ENCODE results near the gene PPP1CA.

PPP1CA gene

GRCh38 chr11:67401495-67402191 is at the start of gene PPP1CA:
TSS of gene PPP1CA (minus strand) at chr11:67401858. CDS start at chr11:67401782, 76 bp downstream.
- DNase-seq: peak; percentile 85 to 92 (median 90)

GRCh38 chr11:67450796-67451657 is 49.4 kb upstream of the PPP1CA start:
- DNase-seq: no peak

DNA sequence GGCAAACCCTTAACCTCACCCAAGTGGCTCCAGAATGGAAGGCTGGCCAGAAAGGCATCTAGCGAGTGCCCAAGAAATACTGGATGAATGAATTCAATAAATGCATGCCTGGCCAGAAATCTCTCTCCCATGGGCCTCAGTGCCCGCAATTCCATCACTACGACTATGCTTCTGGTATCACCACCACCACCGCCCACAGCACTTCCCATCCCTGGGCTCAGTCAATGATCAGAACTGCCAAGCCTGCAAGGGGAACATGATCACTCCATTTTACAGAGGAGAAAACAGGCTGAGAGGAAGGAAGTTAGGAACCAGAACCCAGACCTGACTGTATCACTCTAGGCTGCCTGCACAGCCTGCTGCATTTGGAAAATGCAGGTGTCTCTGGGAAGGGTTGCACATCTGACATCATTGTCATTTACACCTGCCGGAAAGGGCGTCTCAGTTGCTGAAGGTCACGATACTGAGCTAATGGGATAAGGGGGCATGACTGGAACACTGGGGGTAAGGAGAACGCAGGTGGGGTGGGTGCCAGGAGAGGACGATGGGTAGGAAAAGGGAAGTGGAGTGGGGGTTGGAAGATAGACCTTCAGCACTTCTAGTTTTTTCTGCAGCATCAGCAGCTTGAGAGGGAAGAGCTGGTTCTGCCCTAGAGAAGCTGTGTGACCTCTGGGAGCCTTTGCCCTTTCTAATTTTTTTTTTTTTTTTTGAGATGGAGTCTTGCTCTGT is 47.6 kb upstream of the PPP1CA start:
- no peak for DNase-seq

GRCh38 chr11:67448220-67448609 is 46.6 kb upstream of the PPP1CA start:
- DNase-seq: no peak

DNA sequence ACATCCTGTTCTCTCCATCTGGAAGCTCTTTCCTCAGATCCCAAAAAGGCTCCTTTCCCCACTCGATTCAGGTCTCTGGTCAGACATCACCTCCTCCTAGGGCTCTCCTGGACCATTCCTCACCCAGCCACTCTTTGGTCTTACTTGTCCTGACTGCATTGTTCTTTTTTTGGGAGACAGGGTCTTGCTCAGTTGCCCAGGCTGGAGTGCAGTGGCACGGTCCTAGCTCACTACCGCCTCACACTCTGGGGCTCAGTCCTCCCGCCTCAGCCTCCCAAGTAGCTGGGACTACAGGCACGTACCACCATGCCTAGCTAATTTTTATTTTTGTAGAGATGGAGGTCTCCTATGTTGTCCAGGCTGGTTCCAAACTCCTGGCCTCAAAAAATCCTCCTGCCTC is 43.9 kb upstream of the PPP1CA start:
- DNase-seq: no peak

- no peak for DNase-seq
Observed at GRCh38 chr11:67442504-67443404, 41.1 kb upstream of the PPP1CA start.

DNA sequence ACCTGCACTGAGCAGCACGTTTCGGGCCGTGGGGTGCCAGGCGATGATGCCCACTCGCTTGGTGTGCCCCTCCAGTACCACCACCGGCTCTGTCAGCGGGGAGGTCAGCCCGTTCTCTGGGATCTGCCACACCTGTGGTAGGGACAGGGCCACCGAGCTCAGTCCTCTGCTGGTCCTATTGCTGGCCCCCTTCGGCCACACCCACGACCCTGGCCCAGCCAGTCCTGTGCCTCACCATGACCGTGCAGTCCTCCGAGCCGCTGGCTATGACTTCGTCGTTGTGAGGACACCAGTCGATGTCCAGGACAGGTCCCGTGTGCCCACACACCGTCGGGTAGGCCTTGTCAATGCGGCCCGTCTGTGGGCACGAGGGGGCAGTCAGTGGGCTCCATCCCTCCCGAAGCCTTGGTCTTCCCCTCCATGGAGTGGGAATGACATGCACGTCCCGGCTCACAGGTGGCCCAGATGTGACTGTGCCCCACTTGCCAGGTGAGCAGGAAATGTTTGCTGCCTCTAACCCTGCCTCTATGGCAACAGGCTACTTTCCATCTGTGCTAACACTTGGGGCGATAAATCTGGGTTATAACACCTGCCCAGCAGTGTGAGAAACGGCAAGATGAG is 40.2 kb upstream of the PPP1CA start:
- no peak for DNase-seq

GRCh38 chr11:67441098-67441563 is 39.5 kb upstream of the PPP1CA start:
- DNase-seq: no peak

DNA sequence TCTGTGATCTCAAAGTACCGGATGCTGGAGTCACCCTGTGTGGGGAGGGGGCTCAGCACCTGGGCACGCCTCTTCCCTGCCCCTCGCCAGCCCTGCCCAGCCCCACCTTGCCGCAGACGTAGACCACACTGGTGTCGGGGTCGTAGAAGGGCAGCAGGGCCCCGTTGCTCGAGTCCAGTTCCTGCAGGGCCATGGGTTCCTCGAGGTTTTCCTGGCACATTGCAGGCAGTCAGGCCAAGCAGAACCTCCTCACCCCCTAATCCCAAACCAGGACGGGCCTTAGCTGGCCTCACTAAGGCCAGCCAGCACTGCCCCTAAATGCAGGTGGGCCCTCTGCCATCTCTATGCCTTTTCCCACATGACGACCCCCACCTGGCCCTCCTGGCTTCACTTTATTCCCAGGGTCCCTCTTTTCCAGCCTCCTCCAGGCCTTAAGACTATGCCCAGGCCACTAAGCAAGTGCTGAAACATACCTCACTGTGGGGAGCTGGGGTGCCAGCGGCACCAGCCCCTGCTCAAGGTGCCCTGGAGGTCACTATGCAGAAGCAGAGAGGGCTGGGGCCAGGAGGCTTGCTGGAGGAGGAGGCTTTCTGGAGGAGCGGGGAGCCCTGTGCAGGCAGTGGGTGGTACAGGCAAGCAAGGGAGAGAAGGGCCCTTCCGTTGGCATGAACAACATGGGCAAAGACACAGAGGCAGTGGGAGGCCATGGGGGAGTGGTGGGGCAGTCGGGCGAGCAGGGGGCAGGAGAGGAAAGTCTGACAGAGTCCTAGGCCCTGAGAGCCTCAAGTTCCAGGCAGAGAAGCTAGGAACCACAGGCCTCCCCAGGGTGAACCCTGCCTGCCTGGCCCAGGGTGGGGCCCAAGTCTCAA is 38.8 kb upstream of the PPP1CA start:
- DNase-seq: no peak

DNA sequence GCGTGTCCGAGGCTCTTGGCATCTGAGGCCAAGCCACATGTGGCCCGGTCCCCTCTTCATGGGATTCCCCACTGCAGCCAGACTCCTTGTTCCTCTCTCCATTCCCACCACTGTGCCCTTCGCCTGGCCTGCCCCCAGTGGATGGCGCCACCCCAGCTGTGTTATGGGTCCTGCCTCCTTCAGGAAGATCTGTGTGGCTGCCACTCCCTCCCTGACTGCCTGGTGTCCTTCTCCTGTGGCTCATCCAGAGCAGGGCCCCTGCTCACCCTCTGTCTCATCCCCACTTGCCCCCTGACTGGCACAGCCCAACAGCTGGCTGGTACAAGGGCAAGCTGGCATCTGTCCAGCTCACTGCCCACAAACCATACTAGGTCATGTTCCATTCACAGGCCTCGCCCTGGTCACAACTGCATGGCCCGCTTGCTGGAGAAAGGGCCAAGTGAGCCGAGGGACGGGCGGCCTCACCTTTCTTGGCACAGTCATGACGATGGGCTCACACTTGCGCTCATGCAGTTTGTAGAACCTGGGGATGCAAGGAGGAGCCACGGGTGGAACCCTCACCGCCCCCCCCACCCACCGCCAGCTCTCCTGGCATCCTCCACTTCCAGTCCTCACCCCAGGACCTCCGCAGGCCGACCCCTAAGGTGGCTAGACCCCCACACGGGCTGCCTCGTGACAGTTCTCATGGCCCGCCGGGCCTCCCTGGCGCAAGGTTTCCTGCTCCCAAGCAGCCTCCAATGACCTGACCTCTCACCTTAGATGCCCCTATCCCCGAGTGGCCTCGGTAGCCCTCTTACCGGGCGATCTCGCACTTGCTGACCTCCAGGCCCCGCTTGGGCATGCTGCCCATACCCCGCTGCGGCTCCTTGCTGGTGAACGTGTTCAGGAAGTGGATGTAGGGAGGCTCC is 37.9 kb upstream of the PPP1CA start:
- DNase-seq: no peak

GRCh38 chr11:67438158-67438902 is 36.7 kb upstream of the PPP1CA start:
- DNase-seq: peak; percentile 43 to 63 (median 50)

GRCh38 chr11:67437809-67438157 is 36.1 kb upstream of the PPP1CA start:
- DNase-seq: no peak

GRCh38 chr11:67437082-67437808 is 35.6 kb upstream of the PPP1CA start, which contains the start of gene PTPRCAP:
TSS of gene PTPRCAP (minus strand) at chr11:67437682. CDS start at chr11:67437619, 63 bp downstream.
- peak in 3 of 4 experiments; percentile 47 to 87 (median 79) for DNase-seq

- peak in 3 of 4 experiments; percentile 41 to 53 (median 42) for DNase-seq
Observed at GRCh38 chr11:67436459-67437081, 34.9 kb upstream of the PPP1CA start.

DNA sequence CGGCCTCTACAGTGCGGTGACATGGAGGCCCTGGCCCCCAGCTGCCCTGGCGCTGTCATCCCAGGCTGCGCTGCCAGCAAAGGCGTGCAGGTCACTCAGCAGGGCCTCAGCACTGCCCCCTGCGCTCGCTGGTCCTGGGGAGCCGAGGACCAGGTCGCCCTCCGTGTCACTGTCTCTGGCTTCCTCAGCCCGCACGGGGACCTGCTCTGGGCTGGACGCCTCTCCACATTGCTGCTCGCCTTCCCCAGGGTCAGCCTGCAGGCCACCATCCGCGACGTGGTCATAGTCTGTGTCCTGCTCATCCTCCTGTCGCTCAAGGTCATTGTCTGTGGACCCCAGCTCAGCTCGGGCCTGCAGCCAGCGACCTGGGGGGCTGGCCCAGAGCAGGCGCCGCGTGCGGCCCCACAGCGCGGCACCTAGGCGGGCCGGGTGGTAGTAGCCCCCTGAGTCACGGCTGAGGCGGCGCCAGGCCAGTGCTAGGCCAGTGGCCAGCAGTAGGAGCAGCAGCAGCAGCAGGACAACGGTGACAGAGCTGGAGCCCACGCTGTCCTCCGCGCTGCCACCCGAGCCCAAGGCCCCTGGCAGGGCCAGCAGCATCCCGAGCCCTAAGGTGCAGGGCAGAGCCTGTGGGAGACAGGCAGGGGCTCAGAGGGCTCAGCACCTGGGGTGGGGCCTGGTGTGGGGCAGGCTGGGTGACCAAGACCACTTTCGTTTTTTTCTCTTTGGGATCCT is 34.2 kb upstream of the PPP1CA start:
- DNase-seq: no peak

- no peak for DNase-seq
Observed at GRCh38 chr11:67435031-67435726, 33.5 kb upstream of the PPP1CA start.

Measured in activated CD4-positive, CD25-positive, alpha-beta regulatory T cell (primary cell).